OCI-LY1 (cell line): ENCODE data around the gene MACROD2.

Experiments
- H2AFZ ChIP-seq: fragments of 200-600 bp; sonication (generic), shearing (Covaris generic); 2 replicates; pipeline ENCODE4 v1.6.0; 2014; ENCODE audit warnings: antibody characterized with exemption, mild to moderate bottlenecking, low read length
- H3F3A ChIP-seq: fragments of 200-600 bp; sonication (generic), shearing (Covaris generic); 2 replicates; pipeline ENCODE4 v1.6.0; 2014; ENCODE audit warnings: mild to moderate bottlenecking, antibody characterized with exemption, low read length, moderate library complexity; ENCODE audit not compliant: insufficient read depth
- H3K27ac ChIP-seq: fragments of 200-600 bp; sonication (generic); 2 replicates; pipeline ENCODE4 v1.5.1; 2014; ENCODE audit warnings: low read length, mixed run types, mild to moderate bottlenecking, low read depth; ENCODE audit not compliant: poor library complexity, severe bottlenecking
- H3K27me3 ChIP-seq: fragments of 200-600 bp; sonication (generic); 2 replicates; pipeline ENCODE4 v1.6.0; 2014; ENCODE audit warnings: antibody characterized with exemption, mild to moderate bottlenecking, low read length, moderate library complexity; ENCODE audit not compliant: insufficient read depth
- H3K36me3 ChIP-seq: fragments of 200-600 bp; sonication (generic); 2 replicates; pipeline ENCODE4 v1.6.1; 2014; ENCODE audit warnings: mild to moderate bottlenecking, antibody characterized with exemption, low read length, moderate library complexity, mixed read lengths; ENCODE audit not compliant: insufficient read depth
- H3K4me1 ChIP-seq: fragments of 200-600 bp; sonication (generic); 2 replicates; pipeline ENCODE4 v1.5.1; 2014; ENCODE audit warnings: mild to moderate bottlenecking, low read length, moderate library complexity; ENCODE audit not compliant: insufficient read depth, severe bottlenecking
- H3K4me2 ChIP-seq: fragments of 200-600 bp; sonication (generic), shearing (Covaris generic); 2 replicates; pipeline ENCODE4 v1.6.1; 2014; ENCODE audit warnings: low read length
- H3K4me3 ChIP-seq: fragments of 200-600 bp; sonication (generic); 2 replicates; pipeline ENCODE4 v1.5.1; 2014; ENCODE audit warnings: low read length, low read depth, mild to moderate bottlenecking, mixed read lengths; ENCODE audit not compliant: poor library complexity, severe bottlenecking
- H3K79me2 ChIP-seq: fragments of 200-600 bp; shearing (Covaris generic); 2 replicates; pipeline ENCODE4 v1.6.1; 2016; ENCODE audit warnings: mixed run types, low read length, mixed read lengths; ENCODE audit not compliant: insufficient read depth
- H3K9ac ChIP-seq: fragments of 200-600 bp; sonication (generic), shearing (Covaris generic); 2 replicates; pipeline ENCODE4 v1.6.1; 2014; ENCODE audit warnings: mild to moderate bottlenecking, low read length, mixed read lengths
- H3K9me2 ChIP-seq: fragments of 200-600 bp; sonication (generic), shearing (Covaris generic); 2 replicates; pipeline ENCODE4 v1.6.1; 2014; ENCODE audit warnings: low read depth, mild to moderate bottlenecking, low read length, mixed read lengths
- H3K9me3 ChIP-seq: fragments of 200-600 bp; shearing (Covaris generic); 2 replicates; pipeline ENCODE4 v1.6.1; 2014; ENCODE audit warnings: low read length, mixed read lengths
- H4K20me1 ChIP-seq: fragments of 200-600 bp; sonication (generic), shearing (Covaris generic); 2 replicates; pipeline ENCODE4 v1.6.0; 2016; ENCODE audit warnings: mild to moderate bottlenecking, low read length; ENCODE audit not compliant: insufficient read depth
- EZH2 ChIP-seq: fragments of 200-600 bp; sonication (generic), shearing (Covaris generic); IDR thresholded peaks from 2 replicates; pipeline ENCODE4 v1.8.0; 2017; ENCODE audit warnings: borderline replicate concordance, mixed run types, mild to moderate bottlenecking, antibody characterized with exemption, low read length, moderate library complexity, mixed read lengths
- TF ChIP-seq, protein P1 (sequence below): fragments of 200-600 bp; sonication (generic), shearing (Covaris generic); IDR thresholded peaks from 2 replicates; pipeline ENCODE4 v1.5.1; 2017; ENCODE audit warnings: mild to moderate bottlenecking, antibody characterized with exemption, low read length, moderate library complexity, mixed read lengths

Gene MACROD2

DNA sequence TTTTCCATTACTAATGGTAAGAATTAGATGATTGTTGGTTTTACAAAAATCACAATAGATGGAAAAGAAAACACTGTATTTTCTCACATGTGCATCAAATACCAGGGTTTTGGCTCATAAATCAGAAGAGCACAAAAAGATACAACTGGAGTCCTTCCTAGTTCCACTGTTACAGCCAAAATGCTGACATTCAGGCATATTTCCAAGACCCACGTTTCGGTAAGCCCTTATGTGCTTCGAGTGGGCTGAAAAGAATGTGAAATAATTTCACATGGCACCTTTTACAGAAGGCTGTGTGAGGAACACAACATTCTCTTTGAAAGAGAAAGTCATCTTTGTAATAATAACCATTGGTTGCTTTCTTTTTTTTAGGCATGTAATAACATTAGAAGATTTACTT lies 668.8 kb downstream of the MACROD2 start:
- Histone ChIP-seq H3K4me1 (no peaks in the 10 kb centered on the region), H3K4me2 (no peak overlapping the region), H2AFZ (no peak overlapping the region), H4K20me1 (no peaks in the 10 kb centered on the region), H3K4me3 (no peak overlapping the region), H3K27ac (no peak overlapping the region), H3K36me3 (no peaks in the 10 kb centered on the region), H3K9me3 (no peaks in the 10 kb centered on the region), H3F3A (no peaks in the 10 kb centered on the region), H3K79me2 (no peaks in the 10 kb centered on the region), H3K27me3 (no peaks in the 10 kb centered on the region), H3K9me2 (no peaks in the 10 kb centered on the region), H3K9ac (no peak overlapping the region)
- no peak for TF ChIP-seq EZH2
- TF ChIP-seq, protein P1, sequence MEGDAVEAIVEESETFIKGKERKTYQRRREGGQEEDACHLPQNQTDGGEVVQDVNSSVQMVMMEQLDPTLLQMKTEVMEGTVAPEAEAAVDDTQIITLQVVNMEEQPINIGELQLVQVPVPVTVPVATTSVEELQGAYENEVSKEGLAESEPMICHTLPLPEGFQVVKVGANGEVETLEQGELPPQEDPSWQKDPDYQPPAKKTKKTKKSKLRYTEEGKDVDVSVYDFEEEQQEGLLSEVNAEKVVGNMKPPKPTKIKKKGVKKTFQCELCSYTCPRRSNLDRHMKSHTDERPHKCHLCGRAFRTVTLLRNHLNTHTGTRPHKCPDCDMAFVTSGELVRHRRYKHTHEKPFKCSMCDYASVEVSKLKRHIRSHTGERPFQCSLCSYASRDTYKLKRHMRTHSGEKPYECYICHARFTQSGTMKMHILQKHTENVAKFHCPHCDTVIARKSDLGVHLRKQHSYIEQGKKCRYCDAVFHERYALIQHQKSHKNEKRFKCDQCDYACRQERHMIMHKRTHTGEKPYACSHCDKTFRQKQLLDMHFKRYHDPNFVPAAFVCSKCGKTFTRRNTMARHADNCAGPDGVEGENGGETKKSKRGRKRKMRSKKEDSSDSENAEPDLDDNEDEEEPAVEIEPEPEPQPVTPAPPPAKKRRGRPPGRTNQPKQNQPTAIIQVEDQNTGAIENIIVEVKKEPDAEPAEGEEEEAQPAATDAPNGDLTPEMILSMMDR, result no peak

DNA sequence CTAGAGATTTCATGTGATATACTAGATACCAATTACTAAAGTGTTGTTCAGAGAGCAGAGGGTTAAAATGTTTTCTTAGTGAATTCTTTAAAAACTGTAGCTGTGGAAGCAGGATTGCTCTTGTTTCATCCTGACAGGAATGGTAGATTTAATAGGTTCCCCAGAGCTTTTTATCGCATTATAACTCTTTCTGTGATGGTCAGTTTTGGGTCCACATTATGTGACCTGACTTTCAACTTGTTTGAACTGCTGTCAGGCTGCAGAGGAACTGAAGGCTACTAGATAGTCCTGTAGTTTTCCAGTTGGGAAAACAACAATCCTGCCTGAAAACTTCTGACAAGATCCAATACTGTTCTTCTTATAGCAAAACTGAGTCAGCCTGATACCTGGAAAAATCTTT lies 671.4 kb downstream of the MACROD2 start:
- Histone ChIP-seq H3K4me1 (no peaks in the 10 kb centered on the region), H3F3A (no peaks in the 10 kb centered on the region), H3K79me2 (no peaks in the 10 kb centered on the region), H3K27me3 (no peaks in the 10 kb centered on the region), H3K9ac (no peak overlapping the region), H3K4me2 (no peak overlapping the region), H4K20me1 (no peaks in the 10 kb centered on the region), H3K9me2 (no peaks in the 10 kb centered on the region), H3K4me3 (no peak overlapping the region), H2AFZ (no peak overlapping the region), H3K9me3 (no peaks in the 10 kb centered on the region), H3K27ac (no peak overlapping the region), H3K36me3 (no peaks in the 10 kb centered on the region)
- TF ChIP-seq, protein P1, result no peak
- no peak for TF ChIP-seq EZH2

DNA sequence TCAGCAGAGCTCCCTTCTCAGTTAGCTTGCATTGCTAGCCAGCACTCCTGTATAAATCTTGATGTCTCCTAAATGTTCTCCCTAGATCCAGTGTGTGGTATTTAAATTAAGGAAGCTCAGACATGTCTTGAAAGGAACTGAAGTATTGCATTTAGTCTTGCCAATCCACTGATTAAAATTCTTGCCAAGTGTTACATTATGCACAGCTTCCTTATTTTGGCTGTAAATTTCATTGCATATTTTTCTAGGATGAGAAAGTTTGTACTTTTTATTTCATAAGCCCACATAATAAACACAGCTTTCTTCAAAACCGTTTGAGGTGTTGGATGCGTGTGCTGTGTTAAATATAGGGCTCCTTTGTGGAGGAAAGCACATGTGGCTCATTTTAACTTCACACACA lies 671.9 kb downstream of the MACROD2 start:
- H3K27ac ChIP-seq, result no peak overlapping the region
- no peaks in the 10 kb centered on the region for H3K36me3 ChIP-seq
- no peaks in the 10 kb centered on the region for H3K9me3 ChIP-seq
- H3K4me3 ChIP-seq, result no peak overlapping the region
- no peaks in the 10 kb centered on the region for H3K79me2 ChIP-seq
- H3K27me3 ChIP-seq, result no peaks in the 10 kb centered on the region
- H4K20me1 ChIP-seq, result no peaks in the 10 kb centered on the region
- TF ChIP-seq, protein P1, result no peak
- TF ChIP-seq EZH2, result no peak
- no peak overlapping the region for H3K4me2 ChIP-seq
- no peak overlapping the region for H2AFZ ChIP-seq
- H3K9ac ChIP-seq, result no peak overlapping the region
- no peaks in the 10 kb centered on the region for H3K9me2 ChIP-seq
- H3F3A ChIP-seq, result no peaks in the 10 kb centered on the region
- H3K4me1 ChIP-seq, result no peaks in the 10 kb centered on the region
